ENCODE results near the gene ANKRD1.

- TF ChIP-seq CTCF (IDR thresholded peaks at IDR 0.05) = no peak
- peak; percentile 0 to 82 for TF ChIP-seq POLR2A (IDR thresholded peaks at IDR 0.05)
These were observed 4.3 kb downstream of the ANKRD1 start for GRCh38 chr10:90916392-90917237.

Data from heart left ventricle (tissue), 13 donors.